Lower leg skin (tissue), 3 donors: ENCODE data around the gene PPP1R18.

Source experiments
- POLR2A ChIP-seq, 2 donors: fragments of 450-650 bp; IDR thresholded peaks; one replicate each; pipeline ENCODE4 v1.6.1; 2016 to 2017; ENCODE audit warnings: antibody characterized with exemption in 2 of 2, mild to moderate bottlenecking in 1 of 2, moderate library complexity in 1 of 2
- TF ChIP-seq, protein P1 (sequence below), 3 donors: fragments of 450-650 bp; IDR thresholded peaks; one replicate each; pipeline ENCODE4 v1.5.1; 2016; ENCODE audit warnings: antibody characterized with exemption in 3 of 3, mild to moderate bottlenecking in 3 of 3, moderate library complexity in 2 of 3

DNA sequence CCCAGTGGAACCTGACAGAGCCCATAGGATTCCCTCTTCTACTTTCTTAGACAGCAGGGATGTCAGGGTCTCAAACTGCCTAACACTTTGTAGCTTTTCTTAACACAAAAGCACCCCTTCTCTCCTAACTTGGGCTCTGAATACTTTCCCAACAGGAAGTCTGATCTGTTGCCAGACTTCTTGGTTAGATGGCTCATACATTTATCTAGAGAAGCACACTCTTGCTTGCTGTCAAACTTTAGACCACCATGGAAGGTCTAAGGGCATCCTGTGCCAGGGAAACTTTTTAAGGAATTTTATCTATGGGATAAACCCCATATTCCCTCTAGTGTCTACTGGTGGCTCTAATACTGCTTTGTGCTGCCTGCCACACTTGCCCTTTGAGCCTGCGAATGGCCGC, 42.8 kb downstream of the PPP1R18 start:
- TF ChIP-seq POLR2A (IDR thresholded peaks at IDR 0.05) = no peak
- TF ChIP-seq, protein P1, sequence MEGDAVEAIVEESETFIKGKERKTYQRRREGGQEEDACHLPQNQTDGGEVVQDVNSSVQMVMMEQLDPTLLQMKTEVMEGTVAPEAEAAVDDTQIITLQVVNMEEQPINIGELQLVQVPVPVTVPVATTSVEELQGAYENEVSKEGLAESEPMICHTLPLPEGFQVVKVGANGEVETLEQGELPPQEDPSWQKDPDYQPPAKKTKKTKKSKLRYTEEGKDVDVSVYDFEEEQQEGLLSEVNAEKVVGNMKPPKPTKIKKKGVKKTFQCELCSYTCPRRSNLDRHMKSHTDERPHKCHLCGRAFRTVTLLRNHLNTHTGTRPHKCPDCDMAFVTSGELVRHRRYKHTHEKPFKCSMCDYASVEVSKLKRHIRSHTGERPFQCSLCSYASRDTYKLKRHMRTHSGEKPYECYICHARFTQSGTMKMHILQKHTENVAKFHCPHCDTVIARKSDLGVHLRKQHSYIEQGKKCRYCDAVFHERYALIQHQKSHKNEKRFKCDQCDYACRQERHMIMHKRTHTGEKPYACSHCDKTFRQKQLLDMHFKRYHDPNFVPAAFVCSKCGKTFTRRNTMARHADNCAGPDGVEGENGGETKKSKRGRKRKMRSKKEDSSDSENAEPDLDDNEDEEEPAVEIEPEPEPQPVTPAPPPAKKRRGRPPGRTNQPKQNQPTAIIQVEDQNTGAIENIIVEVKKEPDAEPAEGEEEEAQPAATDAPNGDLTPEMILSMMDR (IDR thresholded peaks at IDR 0.05) = no peak
